Stimulated activated CD4-positive, alpha-beta T cell treated with anti-CD3 and anti-CD28 coated beads, Interleukin-12 subunit alpha, Interleukin-12 subunit beta, amount 100 ng/mL, for 48 hours (primary cell): ENCODE results near the gene JMJD8.

Experiments
- DNase-seq, 3 donors: peaks; one replicate each; pipeline ENCODE4 v3.0.0-alpha.2; 2020; ENCODE audit warnings: low read depth in 2 of 3, low spot score in 1 of 3

JMJD8 gene

DNA sequence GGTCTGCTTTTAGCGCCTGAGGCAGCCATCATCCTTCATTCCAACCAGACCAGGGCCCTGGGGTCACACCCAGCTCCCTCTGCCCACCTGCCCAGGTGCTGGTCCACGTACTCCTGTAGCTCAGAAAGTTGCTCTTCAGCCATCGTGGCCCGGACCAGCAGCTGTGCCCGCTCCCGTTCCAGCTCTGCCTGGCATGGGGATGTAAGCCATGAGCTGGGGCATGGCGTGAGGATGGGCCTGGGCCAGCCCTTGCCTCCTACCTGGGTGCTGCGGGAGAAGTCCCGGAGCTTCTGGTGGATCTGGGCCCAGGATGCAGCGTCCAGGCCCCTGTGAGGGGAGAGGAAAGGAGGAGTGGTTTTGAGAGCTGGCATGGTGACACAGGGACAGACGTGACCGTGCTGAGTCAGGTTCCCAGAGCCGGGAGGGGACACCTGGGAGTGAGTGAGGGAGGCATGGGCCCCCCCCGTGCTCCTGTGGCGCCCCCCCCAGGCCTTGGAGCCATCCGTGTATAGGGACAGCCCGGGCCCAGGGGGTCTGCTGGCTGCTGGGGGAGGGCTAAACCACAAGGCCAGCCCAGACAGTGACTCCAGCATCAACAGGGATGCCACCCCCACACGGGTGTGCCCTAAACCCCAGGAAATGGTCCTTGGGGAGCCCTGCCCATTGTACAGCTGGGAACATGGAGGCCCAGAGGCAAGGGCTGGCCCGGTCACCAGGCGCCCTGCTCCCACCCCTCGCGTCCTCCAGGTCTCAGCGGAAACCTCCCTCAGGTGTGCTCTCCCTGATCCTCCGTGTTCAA, 38.9 kb upstream of the JMJD8 start:
- no peak for DNase-seq

DNA sequence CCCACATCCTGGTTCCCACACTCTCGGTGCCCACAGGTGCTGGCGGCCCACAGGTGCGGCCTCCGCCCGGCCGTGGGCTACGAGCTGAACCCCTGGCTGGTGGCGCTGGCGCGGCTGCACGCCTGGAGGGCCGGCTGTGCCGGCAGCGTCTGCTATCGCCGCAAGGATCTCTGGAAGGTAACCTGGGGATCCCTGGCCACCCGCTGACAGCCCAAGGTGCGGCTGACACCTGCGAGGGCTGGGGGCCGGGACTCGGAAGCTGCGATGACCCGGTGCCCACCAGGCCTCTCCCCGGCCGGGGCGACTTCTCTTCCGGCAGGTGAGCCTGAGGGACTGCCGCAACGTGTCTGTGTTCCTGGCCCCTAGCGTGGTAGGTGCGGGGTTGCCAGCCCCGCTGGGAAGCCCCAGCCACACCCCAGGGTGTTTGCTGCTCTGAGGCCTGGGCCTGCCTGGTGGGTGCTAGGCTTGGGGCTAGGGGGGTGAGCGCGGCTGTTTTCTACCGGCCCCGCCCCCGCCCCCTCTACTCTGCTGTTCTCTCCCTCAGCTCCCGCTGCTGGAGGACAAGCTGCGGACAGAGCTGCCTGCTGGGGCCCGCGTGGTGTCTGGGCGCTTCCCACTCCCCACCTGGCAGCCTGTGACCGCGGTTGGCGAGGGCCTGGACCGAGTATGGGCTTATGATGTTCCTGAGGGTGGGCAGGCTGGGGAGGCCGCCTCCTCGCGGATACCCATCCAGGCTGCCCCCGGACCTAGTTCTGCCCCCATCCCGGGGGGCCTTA, 37.8 kb upstream of the JMJD8 start:
- DNase-seq = no peak

DNA sequence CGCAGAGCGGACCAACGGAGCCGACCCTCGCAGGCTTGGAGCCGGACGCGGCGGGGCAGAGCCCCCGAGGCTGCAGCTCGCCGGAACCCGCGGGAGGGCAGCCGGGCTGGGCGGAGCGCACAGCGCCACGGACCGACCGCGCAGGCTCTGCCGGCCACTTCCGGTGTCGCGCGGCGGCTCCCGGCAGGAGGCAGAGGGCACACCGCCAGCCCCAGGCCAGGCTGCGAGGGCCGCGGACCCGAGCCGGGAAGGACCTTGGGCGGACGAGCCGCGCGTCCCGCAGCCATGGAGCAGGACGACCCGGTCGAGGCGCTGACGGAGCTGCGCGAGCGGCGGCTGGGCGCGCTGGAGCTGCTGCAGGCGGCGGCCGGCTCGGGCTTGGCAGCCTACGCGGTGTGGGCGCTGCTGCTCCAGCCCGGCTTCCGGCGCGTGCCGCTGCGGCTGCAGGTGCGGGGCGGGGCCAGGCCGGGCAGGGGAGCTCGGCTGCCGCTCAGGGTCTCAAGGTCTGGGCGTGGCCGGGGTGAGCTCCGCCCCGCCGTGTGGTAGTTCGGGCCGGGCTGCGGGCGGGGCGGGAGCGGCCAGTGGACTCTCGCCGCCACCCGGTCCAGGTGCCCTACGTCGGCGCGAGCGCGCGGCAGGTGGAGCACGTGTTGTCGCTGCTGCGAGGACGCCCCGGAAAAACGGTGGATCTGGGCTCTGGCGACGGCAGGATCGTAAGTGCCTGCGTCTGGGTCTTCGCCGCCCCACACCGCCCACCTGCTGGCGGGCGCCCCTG, 37.0 kb upstream of the JMJD8 start, which contains the start of gene ANTKMT:
Gene ANTKMT (plus strand): TSS at position 157 of the 775 bp plus-strand sequence. CDS start 129 bp downstream, at position 286.
- DNase-seq = peak; percentile 50 to 74 (median 52)

DNA sequence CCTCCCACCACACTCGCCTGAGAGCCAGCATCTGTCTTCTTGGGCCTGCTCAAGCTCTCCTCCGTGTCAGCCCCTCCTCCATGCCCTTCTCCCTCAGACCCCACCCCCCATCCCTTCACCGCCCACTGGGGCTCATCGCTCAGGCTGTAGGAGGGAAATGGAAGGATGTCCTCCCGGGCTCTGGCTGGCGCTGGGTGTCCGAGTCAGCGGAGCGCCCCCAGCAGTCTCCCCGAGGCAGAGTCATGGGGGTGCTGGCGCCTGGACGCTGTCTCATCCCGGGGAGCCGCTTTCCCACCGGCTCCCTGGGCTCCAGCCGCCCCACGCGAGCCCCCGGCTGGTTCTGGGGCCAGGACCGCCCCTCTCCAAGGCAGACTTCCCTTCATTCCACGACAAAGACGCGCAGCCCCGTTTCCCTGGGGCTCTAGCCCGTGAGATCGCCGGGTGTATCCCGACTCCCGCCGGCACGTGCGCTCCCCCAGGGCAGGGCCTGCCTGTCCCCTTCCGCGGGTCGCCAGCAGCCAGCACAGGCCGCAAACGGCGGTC, 36.4 kb upstream of the JMJD8 start:
- peak in 1 of 3 donors; percentile 28 for DNase-seq

DNA sequence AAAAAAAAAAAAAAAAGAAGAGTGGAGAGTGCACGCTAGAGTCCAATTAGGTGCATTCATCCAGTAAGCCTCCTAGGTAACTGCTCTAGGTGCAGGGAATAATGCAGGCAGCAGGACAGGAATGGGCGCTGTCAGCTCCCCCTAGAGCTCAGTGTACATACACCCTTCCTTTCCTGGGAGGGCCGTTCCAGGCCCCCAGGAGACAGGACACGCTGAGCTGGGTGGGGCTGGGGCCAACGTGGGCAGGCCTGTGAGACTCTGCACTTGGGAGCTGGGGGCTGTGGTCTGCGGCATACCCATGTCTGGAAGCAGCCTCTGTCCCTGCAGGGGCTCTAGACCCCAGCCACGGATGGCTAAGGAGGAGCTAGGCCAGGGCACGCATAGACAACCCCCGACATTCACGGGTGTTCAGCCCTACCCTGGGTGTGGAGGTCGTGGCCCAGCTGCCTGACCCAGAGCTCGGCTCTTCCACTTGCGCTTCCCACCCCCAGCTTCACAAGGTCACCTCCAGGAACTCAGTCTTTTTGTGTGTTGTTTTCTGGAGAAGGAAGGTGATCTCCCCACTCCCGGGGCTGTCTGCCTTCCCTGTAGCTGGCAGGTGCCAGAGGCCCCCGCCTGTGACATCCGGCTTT, 35.8 kb upstream of the JMJD8 start:
- no peak for DNase-seq

DNA sequence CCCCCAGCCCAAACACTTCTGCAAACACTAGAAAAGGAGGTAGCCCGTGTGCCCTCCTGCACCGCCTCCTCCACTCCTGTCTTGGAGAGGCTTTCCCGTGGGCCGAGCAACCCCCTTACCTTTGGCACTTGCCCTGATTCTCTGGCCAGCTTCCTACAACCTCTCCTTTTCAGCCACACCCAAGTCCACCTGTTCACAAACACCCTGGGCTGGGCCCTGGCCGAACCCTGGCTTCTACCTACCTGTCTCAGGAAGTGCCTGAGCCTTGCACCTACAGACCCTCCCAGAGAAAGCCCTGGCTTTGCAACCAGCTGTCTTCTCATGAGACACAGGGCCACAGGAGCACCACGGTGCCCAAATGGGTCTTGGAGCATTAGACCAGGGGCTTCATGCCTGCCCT, 34.8 kb upstream of the JMJD8 start:
- no peak for DNase-seq

DNA sequence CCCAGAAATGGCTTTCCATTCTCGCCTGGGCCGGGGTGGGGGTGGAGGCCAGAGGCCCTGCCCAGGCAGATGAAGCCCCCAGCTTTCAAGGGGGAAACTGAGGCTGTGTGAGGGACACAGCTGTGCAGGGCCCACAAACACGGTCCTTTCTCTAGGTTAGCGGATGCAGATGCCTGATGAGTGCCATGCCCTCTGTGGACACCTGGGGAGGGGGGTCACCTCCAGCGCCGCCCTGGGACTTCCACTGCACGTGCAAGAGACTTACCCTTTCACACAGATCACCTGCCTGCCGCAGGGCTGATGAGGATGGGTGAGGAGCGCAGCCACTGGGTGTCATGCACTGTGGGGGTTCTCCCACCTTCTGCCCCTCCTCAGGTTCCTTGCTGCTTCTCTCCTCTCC, 34.3 kb upstream of the JMJD8 start:
- no peak for DNase-seq

DNA sequence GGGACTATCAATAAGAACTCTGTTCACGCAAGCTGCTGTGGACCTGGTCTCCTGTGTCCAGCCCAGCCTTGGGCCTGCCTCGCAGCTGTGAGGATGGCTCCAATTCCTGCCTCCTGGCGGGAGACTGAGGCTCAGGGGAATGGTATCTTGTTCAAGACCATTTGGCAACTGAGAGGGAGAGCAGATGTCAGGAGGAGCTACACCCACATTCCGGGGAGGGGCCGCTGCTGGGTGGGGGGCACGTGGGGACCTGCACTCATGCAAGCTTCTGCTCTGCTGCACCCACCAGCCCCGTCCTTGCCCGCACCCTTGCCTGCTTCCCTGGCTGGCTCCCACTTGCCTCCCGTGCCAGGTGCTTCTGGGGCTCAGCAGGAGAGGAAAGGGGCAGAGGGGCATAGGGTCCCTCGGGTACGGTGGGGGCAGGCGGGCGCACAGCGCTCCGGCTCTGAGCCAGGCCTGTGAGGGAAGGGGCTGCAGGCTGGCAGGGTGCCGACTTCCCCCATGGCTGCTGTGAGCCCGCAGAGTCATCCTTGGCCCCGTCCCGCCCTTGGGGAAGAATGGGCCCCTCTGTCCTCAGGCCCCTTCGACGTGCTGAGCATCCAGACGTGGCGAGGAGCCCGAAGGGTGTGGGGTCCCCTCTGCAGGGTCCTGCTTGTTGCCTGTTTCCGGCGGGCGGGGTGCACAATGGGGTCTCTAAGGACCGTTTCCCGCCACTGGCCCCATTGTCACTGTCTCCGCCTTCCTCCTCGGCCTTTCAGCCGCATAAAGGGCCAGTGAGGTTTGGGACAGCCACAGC, 33.5 kb upstream of the JMJD8 start:
- DNase-seq = no peak

DNA sequence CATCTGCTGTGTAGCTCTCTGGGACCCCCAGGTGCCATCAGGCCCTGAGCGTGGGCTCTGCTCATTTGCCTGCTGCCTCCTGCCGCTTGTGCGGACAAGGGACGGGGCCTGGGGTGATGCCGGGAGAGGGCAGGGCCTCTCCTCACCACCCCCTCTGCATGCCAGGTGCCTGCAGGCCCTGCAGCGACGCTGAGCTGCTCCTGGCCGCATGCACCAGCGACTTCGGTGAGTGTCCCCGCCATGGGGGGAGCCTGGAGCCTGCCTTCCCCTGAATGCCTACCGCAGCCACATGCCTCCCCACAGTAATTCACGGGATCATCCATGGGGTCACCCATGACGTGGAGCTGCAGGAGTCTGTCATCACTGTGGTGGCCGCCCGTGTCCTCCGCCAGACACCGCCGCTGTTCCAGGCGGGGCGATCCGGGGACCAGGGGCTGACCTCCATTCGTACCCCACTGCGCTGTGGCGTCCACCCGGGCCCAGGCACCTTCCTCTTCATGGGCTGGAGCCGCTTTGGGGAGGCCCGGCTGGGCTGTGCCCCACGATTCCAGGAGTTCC, 32.7 kb upstream of the JMJD8 start:
- no peak for DNase-seq

DNA sequence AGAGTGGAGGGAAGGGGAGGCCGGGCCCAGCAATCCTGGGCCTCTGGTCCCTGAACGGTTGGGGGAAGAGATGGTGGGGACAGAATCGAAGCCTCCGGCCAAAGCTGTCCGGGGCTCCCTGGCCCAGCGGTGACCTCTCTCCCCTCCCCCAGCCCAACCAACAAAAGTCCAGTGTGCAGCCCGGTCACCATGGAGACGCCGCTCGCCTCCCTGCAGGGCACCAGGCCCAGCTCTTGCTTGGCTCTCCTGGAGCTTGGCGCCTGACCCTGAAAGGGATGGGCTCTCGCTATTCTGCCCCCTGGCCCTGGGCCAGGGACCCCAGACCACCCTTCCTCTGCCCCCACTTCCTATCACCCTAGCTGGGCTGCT, 32.0 kb upstream of the JMJD8 start:
- DNase-seq = no peak

DNA sequence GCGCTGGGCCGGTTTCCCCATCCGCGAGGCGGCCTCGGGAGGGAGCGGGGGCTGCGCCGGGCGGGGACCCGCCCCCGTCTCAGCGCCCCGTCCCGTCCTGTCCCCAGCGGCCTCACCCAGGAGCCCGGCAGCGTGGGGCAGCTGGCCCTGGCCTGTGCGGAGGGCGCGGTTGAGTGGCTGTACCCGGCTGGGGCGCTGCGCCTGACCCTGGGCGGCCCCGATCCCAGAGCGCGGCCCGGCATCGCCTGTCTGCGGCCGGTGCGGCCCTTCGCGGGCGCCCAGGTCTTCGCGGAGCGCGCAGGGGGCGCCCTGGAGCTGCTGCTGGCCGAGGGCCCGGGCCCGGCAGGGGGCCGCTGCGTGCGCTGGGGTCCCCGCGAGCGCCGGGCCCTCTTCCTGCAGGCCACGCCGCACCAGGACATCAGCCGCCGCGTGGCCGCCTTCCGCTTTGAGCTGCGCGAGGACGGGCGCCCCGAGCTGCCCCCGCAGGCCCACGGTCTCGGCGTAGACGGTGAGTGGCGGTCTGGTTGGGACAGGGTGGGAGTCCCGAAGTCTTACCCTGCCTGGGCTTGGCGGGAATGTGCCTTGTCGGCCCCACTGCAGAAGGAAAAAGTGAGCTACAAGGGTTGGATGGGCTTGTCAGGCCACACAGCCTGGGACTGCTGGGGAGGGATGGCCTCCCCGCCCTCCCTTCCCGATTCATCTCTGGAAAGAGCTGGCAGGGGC, 31.5 kb upstream of the JMJD8 start:
- no peak for DNase-seq

DNA sequence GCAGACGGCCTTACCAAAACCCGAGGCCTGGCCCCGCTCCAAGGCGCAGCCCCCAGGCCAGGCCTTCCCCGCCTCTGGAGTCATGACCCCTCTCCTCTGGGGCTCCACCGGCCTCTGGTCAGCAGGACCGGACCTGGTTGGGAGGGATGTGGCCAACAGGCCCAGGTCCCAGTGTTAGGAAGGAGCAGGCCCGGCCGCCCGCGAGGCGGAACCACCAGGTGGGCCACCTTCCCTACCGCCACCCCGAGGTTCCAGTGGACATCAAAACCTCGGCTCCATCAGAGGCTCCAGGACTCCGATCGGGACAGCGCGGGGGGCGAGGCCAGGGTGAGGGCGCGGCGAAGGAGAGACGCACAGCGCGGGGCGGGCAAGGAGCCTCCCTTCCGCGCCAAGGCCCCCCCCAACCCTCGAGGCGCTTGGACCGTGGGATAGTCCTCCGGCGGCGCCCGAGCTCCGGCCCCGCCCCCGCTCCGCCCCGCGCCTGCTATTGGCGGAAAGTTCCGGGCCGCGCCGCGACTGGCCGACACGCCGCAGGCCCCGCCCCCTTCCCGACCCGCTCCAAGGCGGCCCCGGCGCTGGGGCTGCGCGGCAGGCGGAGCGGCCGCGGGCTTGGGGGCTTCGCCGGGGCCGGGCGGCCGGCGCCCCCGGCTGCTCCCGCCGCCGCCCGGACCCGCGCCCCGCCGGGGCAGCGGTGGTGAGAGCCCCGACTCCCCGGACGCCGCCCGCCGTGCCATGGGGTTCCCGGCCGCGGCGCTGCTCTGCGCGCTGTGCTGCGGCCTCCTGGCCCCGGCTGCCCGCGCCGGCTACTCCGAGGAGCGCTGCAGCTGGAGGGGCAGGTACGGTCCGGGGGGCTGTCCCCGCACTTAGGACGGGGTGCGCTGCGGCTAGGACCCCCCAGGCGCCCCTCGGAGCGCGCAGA, 30.7 kb upstream of the JMJD8 start, which contains the start of gene METRN:
Gene METRN (plus strand): TSS at position 561 of the 919 bp plus-strand sequence. CDS start 172 bp downstream, at position 733.
- DNase-seq = peak; percentile 71 to 91 (median 86)

DNA sequence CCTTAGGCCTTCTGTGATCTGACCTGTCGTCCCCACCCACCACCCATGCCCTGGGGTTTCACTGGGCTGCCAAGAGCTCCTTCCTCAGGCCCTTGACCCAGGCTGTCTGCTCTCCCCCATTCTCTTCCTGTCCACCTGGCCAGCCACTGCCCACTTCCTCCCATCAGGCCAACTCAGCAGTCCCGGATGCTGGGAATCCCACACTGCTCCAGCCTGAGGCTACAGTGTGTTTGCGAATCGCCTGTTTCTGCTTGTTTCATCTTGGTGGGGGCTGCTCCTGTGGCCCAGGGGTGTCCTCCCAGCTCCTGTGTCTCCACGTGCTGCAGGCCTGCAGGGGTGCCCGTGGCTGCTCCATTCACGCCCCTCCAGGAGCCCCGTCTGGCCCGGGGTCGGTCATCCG, 29.9 kb upstream of the JMJD8 start:
- DNase-seq = no peak

DNA sequence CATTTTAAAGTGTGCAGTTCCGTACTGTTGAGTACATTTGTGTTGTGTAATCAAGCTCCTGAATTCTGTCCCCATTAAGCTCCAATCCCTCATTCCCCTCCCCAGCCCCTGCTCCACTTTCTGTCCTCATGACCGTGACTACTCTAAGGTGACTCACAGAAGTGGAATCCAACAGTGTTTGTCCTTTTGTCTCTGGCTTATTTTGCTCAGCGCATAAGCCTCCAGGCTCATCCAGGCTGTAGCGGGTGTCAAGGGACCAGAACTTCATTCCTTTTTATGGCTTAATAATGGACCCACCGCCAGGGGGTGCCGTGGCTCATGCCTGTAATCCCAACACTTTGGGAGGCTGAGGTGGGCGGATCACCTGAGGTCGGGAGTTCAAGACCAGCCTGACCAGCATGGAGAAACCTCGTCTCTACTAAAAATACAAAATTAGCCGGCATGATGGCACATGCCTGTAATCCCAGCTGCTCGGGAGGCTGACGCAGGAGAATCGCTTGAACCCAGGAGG, 28.7 kb upstream of the JMJD8 start:
- DNase-seq = peak; percentile 55 to 64 (median 61)

DNA sequence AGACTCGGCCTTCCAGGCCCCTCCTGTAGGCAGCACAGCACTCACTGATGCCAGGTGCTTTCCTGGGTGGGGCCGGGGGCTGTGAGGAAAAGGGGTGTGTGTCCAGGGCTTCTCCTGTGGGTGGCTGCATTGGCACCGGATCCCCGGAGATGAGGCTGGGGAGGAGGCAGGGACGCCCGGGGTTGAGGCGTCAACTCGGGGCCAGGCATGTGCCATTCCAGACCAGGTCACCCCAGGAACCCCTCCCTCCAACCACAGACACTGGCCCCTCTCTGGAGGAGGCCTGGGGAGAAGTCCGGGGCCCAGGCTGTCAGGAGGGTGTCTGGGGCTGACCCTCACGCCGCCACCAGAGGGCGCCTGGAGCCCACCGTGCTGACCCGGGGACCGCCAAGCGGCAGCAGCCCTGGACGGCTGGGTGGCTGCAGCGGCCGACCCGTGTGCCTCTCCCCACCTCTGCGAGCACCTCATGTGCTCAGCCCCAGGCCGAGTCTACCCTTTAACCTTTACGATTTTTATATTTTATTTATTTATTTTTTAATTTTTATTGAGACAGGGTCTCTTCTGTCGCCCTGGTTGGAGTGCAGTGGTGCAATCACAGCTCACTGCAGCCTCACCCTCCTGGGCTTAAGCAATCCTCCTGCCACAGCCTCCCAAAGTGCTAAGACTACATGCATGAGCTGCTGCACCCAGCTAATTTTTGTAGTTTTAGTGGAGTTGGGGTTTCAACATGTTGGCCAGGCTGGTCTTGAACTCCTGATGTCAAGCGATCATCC, 27.6 kb upstream of the JMJD8 start:
- DNase-seq = peak; percentile 47 to 75 (median 70)

DNA sequence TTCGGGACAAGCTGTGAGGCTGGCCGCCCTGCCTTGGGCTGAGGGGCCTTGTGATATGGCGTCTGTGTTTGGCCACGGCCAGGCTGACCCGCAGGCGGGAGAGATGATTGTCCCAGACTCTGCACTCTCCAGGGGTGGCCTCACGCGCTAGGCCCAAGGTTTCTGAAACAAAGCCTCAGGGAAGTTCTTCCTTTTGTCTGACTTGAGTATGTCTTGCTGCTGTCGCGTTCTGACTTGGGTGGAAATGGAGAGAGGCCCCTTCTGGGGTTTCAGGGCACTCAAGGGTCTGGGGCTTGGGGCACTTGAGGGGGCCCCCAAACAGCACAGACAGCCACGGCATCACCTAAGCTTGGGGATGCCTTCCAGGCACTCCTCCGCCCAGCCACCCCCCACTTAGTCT, 26.9 kb upstream of the JMJD8 start:
- no peak for DNase-seq

DNA sequence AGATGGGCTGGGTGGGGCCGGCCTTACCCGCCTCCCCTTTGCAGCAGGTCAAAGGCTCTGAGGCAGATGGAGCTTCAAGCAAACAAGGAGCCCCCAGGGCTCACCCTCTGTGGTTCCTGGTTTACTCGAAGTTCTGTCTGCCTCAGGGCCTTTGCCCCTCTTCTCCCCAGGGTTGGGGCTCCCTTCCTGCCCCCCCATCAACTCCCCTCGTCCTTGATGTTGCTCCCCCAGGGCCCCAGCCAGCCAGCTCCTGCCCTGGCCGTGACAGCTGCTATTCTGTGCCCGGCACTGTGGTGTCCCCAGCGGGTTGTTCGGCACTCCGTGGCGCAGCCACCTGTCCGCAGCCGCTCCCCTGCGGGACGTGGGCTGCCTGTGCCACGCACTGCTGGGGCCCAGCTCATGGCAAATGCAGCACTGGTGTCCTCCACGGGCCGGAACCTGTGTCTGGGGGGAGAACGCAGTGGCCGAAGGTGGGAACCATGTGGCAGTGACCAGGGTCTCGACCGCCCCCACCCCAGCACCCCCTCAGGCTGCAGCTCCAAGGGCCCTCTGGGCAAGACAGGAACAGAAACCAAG, 26.5 kb upstream of the JMJD8 start:
- DNase-seq = no peak
